ENCODE measurements around the gene UTP25.

Gene UTP25

DNA sequence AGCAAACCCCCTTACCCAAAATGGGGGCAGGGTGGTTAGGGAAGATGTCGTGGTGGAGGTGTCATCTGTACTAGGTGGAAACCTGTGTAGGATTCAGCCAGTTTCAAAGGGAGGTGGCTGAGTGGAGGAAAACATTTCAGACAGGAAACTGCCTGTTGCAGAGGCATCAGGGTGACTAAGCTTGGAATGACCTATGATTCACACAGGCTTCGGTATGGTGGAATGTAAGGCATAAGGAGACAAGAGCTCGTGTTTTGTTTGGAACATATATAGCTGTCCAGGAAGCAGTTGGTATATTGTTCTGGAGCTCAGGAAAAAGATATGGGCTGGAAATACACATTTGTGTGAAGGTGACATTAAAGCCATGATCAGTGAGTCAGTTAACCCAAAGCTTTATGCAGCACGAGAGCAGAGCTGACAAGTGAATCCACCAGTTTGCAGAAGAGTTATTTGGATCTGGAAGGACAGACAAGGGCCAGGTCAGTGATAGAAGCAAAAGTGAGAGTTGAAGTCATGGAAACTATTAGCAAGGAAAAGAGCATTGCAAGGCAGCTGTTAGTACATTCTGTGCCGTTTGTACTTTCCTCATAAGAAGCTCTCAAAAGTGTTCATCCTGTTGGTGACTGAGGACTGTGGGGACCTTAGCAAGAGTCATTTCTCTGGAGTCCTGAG is 12.2 kb downstream of the UTP25 start:
- no peaks in the 10 kb centered on the region for H3F3A ChIP-seq (ENCODE audit: low read depth)
- peaks cover 85% of the 10 kb centered on the region for H3K36me3 ChIP-seq (ENCODE audit: insufficient read depth, low read length)
- no peak overlapping the region for H2AFZ ChIP-seq (ENCODE audit: low read length)
- H3K4me2 ChIP-seq (ENCODE audit: low read depth, low read length, poor library complexity, severe bottlenecking): no peak overlapping the region
- no peak overlapping the region for H3K9ac ChIP-seq (ENCODE audit: low read depth, low read length, poor library complexity, severe bottlenecking)
- peaks cover 12% of the 10 kb centered on the region for H3K4me1 ChIP-seq (ENCODE audit: insufficient read depth, low read length, poor library complexity, severe bottlenecking)
- H3K4me3 ChIP-seq (ENCODE audit: low read length, poor library complexity, severe bottlenecking): no peak overlapping the region
- no peaks in the 10 kb centered on the region for H3K9me2 ChIP-seq (replicated peaks; ENCODE audit: low read depth, low read length)
- no peaks in the 10 kb centered on the region for H3K79me2 ChIP-seq (ENCODE audit: insufficient read depth, low read length)
- H3K9me3 ChIP-seq (ENCODE audit: insufficient read depth, low read depth, low read length): no peaks in the 10 kb centered on the region
- no peaks in the 10 kb centered on the region for H4K20me1 ChIP-seq (ENCODE audit: insufficient read depth, low read length, poor library complexity, severe bottlenecking)
- TF ChIP-seq CTCF (conservative IDR thresholded peaks at IDR 0.05; ENCODE audit: low read length): no peak
- no peak for TF ChIP-seq EZH2phosphoT487 (IDR thresholded peaks at IDR 0.05; ENCODE audit: borderline replicate concordance)
- no peaks in the 10 kb centered on the region for H3K27me3 ChIP-seq (ENCODE audit: insufficient read depth, low read length, poor library complexity, severe bottlenecking)

GRCh38 chr1:209840611-209841010 is 12.8 kb downstream of the UTP25 start:
- H4K20me1 ChIP-seq (ENCODE audit: insufficient read depth, low read length, poor library complexity, severe bottlenecking): no peaks in the 10 kb centered on the region
- peaks cover 12% of the 10 kb centered on the region for H3K4me1 ChIP-seq (ENCODE audit: insufficient read depth, low read length, poor library complexity, severe bottlenecking)
- no peaks in the 10 kb centered on the region for H3K9me3 ChIP-seq (ENCODE audit: insufficient read depth, low read depth, low read length)
- no peak overlapping the region for H3K4me3 ChIP-seq (ENCODE audit: low read length, poor library complexity, severe bottlenecking)
- H3K27me3 ChIP-seq (ENCODE audit: insufficient read depth, low read length, poor library complexity, severe bottlenecking): no peaks in the 10 kb centered on the region
- H3K79me2 ChIP-seq (ENCODE audit: insufficient read depth, low read length): no peaks in the 10 kb centered on the region
- TF ChIP-seq EZH2phosphoT487 (IDR thresholded peaks at IDR 0.05; ENCODE audit: borderline replicate concordance) (no peak), CTCF (conservative IDR thresholded peaks at IDR 0.05; ENCODE audit: low read length) (no peak)
- H3K36me3 ChIP-seq (ENCODE audit: insufficient read depth, low read length): peaks cover 87% of the 10 kb centered on the region
- H3K9ac ChIP-seq (ENCODE audit: low read depth, low read length, poor library complexity, severe bottlenecking): no peak overlapping the region
- no peak overlapping the region for H3K4me2 ChIP-seq (ENCODE audit: low read depth, low read length, poor library complexity, severe bottlenecking)
- H3F3A ChIP-seq (ENCODE audit: low read depth): no peaks in the 10 kb centered on the region
- no peak overlapping the region for H2AFZ ChIP-seq (ENCODE audit: low read length)
- no peaks in the 10 kb centered on the region for H3K9me2 ChIP-seq (replicated peaks; ENCODE audit: low read depth, low read length)

GRCh38 chr1:209844695-209845407 is 17.1 kb downstream of the UTP25 start:
- Histone ChIP-seq H3K9me2 (replicated peaks; ENCODE audit: low read depth, low read length) (no peaks in the 10 kb centered on the region), H3K27me3 (ENCODE audit: insufficient read depth, low read length, poor library complexity, severe bottlenecking) (no peaks in the 10 kb centered on the region), H4K20me1 (ENCODE audit: insufficient read depth, low read length, poor library complexity, severe bottlenecking) (no peaks in the 10 kb centered on the region)

More at GRCh38 chr1:209844695-209845407, 17.1 kb downstream of the UTP25 start:
- Histone ChIP-seq H3K36me3 (ENCODE audit: insufficient read depth, low read length) (peaks cover 53% of the 10 kb centered on the region; the same call in 1 of the 2 replicates), H3K4me2 (ENCODE audit: low read depth, low read length, poor library complexity, severe bottlenecking) (no peak overlapping the region), H2AFZ (ENCODE audit: low read length) (no peak overlapping the region), H3K9ac (ENCODE audit: low read depth, low read length, poor library complexity, severe bottlenecking) (no peak overlapping the region), H3K79me2 (ENCODE audit: insufficient read depth, low read length) (no peaks in the 10 kb centered on the region), H3K9me3 (ENCODE audit: insufficient read depth, low read depth, low read length) (no peaks in the 10 kb centered on the region), H3F3A (ENCODE audit: low read depth) (no peaks in the 10 kb centered on the region), H3K4me1 (ENCODE audit: insufficient read depth, low read length, poor library complexity, severe bottlenecking) (peaks cover 2% of the 10 kb centered on the region), H3K4me3 (ENCODE audit: low read length, poor library complexity, severe bottlenecking) (no peak overlapping the region)
- TF ChIP-seq EZH2phosphoT487 (IDR thresholded peaks at IDR 0.05; ENCODE audit: borderline replicate concordance) (no peak), CTCF (conservative IDR thresholded peaks at IDR 0.05; ENCODE audit: low read length) (no peak)
